HG03039 (cell line): ENCODE data around the gene NUAK2.
A peak's percentile ranks its signal among the peaks of the same experiment; 100 is the strongest.
"Not testable (repeated sequence)": the region's sequence is repeated elsewhere in the genome, so short reads cannot be mapped to it uniquely, and the experiment has no call there.

Source experiments
- ATAC-seq: cut with Tn5 transposase; IDR thresholded peaks from one replicate; pipeline ENCODE4 v1.9.1; 2021; ENCODE audit warnings: mild to moderate bottlenecking, moderate library complexity; ENCODE audit not compliant: unreplicated experiment

The NUAK2 gene

GRCh38 chr1:205298191-205298994, 23.2 kb downstream of the NUAK2 start:
- ATAC-seq = no peak

- not testable (repeated sequence) for ATAC-seq
Measured at GRCh38 chr1:205297546-205298177, 23.9 kb downstream of the NUAK2 start.

- no peak for ATAC-seq
Measured at GRCh38 chr1:205296154-205296553, 25.4 kb downstream of the NUAK2 start.

- ATAC-seq = no peak
Measured at GRCh38 chr1:205294934-205295333, 26.6 kb downstream of the NUAK2 start.

GRCh38 chr1:205294175-205294917, 27.2 kb downstream of the NUAK2 start:
- ATAC-seq = no peak

GRCh38 chr1:205293350-205294074, 28.0 kb downstream of the NUAK2 start:
- no peak for ATAC-seq

- ATAC-seq = no peak
Measured at GRCh38 chr1:205291596-205291995, 29.9 kb downstream of the NUAK2 start.

GRCh38 chr1:205287767-205288559, 33.6 kb downstream of the NUAK2 start:
- peak; percentile 69 for ATAC-seq

- ATAC-seq = no peak
Measured at GRCh38 chr1:205287076-205287475, 34.5 kb downstream of the NUAK2 start.

- no peak for ATAC-seq
Measured at GRCh38 chr1:205286335-205286950, 35.1 kb downstream of the NUAK2 start.

GRCh38 chr1:205285381-205286101, 36.0 kb downstream of the NUAK2 start:
- ATAC-seq = no peak

- ATAC-seq = no peak
Measured at GRCh38 chr1:205284420-205285144, 37.0 kb downstream of the NUAK2 start.

GRCh38 chr1:205283270-205284147, 38.0 kb downstream of the NUAK2 start:
- no peak for ATAC-seq

- ATAC-seq = not testable (repeated sequence)
Measured at GRCh38 chr1:205280666-205281395, 40.7 kb downstream of the NUAK2 start.

- ATAC-seq = no peak
Measured at GRCh38 chr1:205279986-205280385, 41.6 kb downstream of the NUAK2 start.

GRCh38 chr1:205276689-205277065, 44.9 kb downstream of the NUAK2 start:
- ATAC-seq = no peak
